HFF-Myc (cell line): Measurements from ENCODE around the gene APOF.

ENCODE experiments used
- DNase-seq: peaks from one replicate; pipeline ENCODE4 v3.0.0-alpha.2; 2011; ENCODE audit warnings: low read depth; ENCODE audit errors: extremely low read depth
- H3K4me3 ChIP-seq: replicated peaks from 2 replicates; pipeline ENCODE4 v1.5.1; 2011; ENCODE audit warnings: low read depth, mild to moderate bottlenecking, control low read depth, low read length
- TF ChIP-seq, protein P1 (sequence below): IDR thresholded peaks from 2 replicates; pipeline ENCODE4 v1.5.1; 2012; ENCODE audit warnings: mild to moderate bottlenecking, low read depth, low read length, control low read depth; ENCODE audit errors: missing control alignments

The APOF gene

GRCh38 chr12:56334490-56334793 lies 28.2 kb downstream of the APOF start:
- TF ChIP-seq, protein P1, sequence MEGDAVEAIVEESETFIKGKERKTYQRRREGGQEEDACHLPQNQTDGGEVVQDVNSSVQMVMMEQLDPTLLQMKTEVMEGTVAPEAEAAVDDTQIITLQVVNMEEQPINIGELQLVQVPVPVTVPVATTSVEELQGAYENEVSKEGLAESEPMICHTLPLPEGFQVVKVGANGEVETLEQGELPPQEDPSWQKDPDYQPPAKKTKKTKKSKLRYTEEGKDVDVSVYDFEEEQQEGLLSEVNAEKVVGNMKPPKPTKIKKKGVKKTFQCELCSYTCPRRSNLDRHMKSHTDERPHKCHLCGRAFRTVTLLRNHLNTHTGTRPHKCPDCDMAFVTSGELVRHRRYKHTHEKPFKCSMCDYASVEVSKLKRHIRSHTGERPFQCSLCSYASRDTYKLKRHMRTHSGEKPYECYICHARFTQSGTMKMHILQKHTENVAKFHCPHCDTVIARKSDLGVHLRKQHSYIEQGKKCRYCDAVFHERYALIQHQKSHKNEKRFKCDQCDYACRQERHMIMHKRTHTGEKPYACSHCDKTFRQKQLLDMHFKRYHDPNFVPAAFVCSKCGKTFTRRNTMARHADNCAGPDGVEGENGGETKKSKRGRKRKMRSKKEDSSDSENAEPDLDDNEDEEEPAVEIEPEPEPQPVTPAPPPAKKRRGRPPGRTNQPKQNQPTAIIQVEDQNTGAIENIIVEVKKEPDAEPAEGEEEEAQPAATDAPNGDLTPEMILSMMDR, result no peak
- peak overlapping the region; percentile 59 for H3K4me3 ChIP-seq
- DNase-seq, result no peak

GRCh38 chr12:56333679-56334489 lies 28.8 kb downstream of the APOF start, which contains the start of gene PAN2:
PAN2 (minus strand) TSS chr12:56334000; CDS start chr12:56333094, 906 bp downstream.
- TF ChIP-seq, protein P1, result peak; percentile 69
- H3K4me3 ChIP-seq, result peak within 1 kb of the TSS; percentile 59
- peak; percentile 87 for DNase-seq

DNA sequence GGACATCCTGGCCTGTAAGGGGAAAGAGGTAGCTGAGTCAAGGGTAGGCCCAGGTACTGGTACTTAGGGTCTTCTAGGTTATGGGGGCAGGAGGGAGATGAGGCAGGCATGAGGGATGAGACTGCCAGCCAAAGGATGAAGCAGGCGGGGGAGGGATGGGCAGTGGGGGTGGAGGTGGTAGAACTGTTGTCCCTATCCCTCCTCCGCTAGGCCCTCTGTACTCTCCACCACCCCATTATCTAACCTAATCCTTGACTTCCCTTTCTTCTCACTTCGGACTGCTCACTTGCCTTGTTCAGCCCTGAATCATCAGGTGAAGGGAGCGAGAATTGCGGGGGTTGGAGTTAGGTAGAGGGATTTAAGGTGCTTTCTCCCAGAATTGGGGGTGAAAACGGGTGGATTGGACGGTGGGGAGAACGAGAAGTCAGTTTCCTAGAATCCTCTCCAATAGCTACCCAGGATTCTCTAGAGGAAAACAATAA lies 29.4 kb downstream of the APOF start:
- TF ChIP-seq, protein P1, result no peak
- H3K4me3 ChIP-seq, result peak overlapping the region; percentile 59
- DNase-seq, result no peak

DNA sequence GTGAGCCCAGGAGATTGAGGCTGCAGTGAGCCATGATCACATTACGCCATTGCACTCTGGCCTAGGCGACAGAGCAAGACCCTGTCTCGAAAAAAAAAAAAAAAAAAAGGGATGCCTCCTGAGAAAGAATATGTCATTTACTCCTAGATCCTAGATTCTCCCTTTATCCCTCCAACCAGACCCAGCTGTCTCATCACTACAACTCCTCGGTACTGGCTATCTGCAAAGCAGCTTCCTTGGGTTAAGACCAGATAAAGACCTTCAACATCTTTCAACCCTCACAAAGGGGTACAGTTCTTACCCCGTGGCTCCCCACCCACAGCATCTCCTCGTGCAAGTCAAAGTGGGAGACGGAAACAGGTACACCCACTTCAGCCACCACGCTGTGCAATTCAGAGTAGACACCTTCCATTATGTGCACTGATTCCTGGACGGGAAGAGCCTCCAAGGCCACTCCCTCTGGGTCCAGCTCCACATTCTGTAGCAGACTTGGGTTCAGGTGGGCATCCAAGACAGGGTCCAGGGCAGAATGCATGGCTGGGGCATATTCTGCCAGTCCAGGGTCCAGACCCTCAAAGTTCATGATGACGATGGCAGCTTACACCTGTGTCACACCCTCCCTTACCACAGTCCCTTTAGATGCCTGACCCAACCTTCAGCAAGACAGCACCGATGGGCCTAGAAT lies 30.0 kb downstream of the APOF start:
- TF ChIP-seq, protein P1, result no peak
- peak overlapping the region; percentile 59 for H3K4me3 ChIP-seq
- no peak for DNase-seq

GRCh38 chr12:56330936-56331490 lies 31.6 kb downstream of the APOF start:
- TF ChIP-seq, protein P1, result no peak
- DNase-seq, result no peak
- no peak overlapping the region for H3K4me3 ChIP-seq

- DNase-seq, result no peak
- TF ChIP-seq, protein P1, result no peak
- no peak overlapping the region for H3K4me3 ChIP-seq
Observed at GRCh38 chr12:56326533-56326932, 36.1 kb downstream of the APOF start.
